Common myeloid progenitor, CD34-positive (primary cell): ENCODE data around the gene ARFGAP2.
A peak's percentile ranks its signal among the peaks of the same experiment; 100 is the strongest.

ENCODE experiments used
- CTCF ChIA-PET: fragments of 350-600 bp; sonication (Branson Sonifier 250); formaldehyde crosslinking; loops from one replicate; lab custom pipeline; 2021; ENCODE audit warnings: antibody characterized with exemption; lab: Charles Lee
- POLR2A ChIA-PET: fragments of 350-600 bp; sonication (Branson Sonifier 250); formaldehyde crosslinking; loops from one replicate; lab custom pipeline; 2021; ENCODE audit warnings: antibody characterized with exemption; lab: Charles Lee
- DNase-seq, 3 donors: peaks; one replicate each; pipeline versions ENCODE4 v3.0.0 to v3.0.0-alpha.2; 2013
- H3K27ac ChIP-seq, 2 experiments: 1 replicate in 1 of 2; 2 replicates in 1 of 2; pipeline ENCODE4 v1.7.0; 2013; ENCODE audit warnings: inconsistent platforms in 2 of 2, low read length in 2 of 2, mild to moderate bottlenecking in 2 of 2, low read depth in 1 of 2, moderate library complexity in 1 of 2; ENCODE audit not compliant: severe bottlenecking in 2 of 2, insufficient read depth in 1 of 2, poor library complexity in 1 of 2
- H3K27me3 ChIP-seq, 5 experiments: replicated peaks in 2 of 5; 1 replicate in 3 of 5; 2 replicates in 2 of 5; pipeline versions ENCODE4 v1.6.1 to v1.7.0; 2013; ENCODE audit warnings: low read length in 4 of 5, mild to moderate bottlenecking in 2 of 5, moderate library complexity in 2 of 5, inconsistent platforms in 1 of 5; ENCODE audit not compliant: insufficient read depth in 5 of 5, control insufficient read depth in 4 of 5
- H3K36me3 ChIP-seq, 4 experiments: 1 replicate in 2 of 4; 2 replicates in 2 of 4; pipeline versions ENCODE4 v1.6.1 to v1.7.0; 2013; ENCODE audit warnings: low read length in 3 of 4, control low read depth in 1 of 4, mild to moderate bottlenecking in 1 of 4; ENCODE audit not compliant: control insufficient read depth in 4 of 4, insufficient read depth in 4 of 4
- H3K4me1 ChIP-seq, 4 experiments: 1 replicate in 3 of 4; 2 replicates in 1 of 4; pipeline versions ENCODE4 v1.6.1 to v1.7.1; 2013; ENCODE audit warnings: low read length in 3 of 4, mild to moderate bottlenecking in 3 of 4, control low read depth in 1 of 4, inconsistent platforms in 1 of 4, moderate library complexity in 1 of 4; ENCODE audit not compliant: control insufficient read depth in 4 of 4, insufficient read depth in 4 of 4; ENCODE audit errors: control extremely low read depth in 1 of 4
- H3K4me3 ChIP-seq, 7 experiments: 1 replicate in 4 of 7; 2 replicates in 3 of 7; pipeline versions ENCODE4 v1.5.1 to v1.7.0; 2013; ENCODE audit warnings: mild to moderate bottlenecking in 7 of 7, low read length in 6 of 7, moderate library complexity in 6 of 7, inconsistent platforms in 2 of 7, low read depth in 2 of 7, control low read depth in 1 of 7; ENCODE audit not compliant: insufficient read depth in 4 of 7, control insufficient read depth in 1 of 7; ENCODE audit errors: extremely low read depth in 1 of 7
- H3K9me3 ChIP-seq, 5 experiments: 1 replicate in 4 of 5; 2 replicates in 1 of 5; pipeline versions ENCODE4 v1.6.1 to v1.7.1; 2013; ENCODE audit warnings: low read length in 4 of 5, mild to moderate bottlenecking in 2 of 5, inconsistent platforms in 1 of 5, low read depth in 1 of 5, moderate library complexity in 1 of 5; ENCODE audit not compliant: control insufficient read depth in 4 of 5, insufficient read depth in 2 of 5; ENCODE audit errors: control extremely low read depth in 1 of 5
- WGBS: methylation state at CpG from one replicate; pipeline ENCODE4 v1.1.5; 2013; ENCODE audit not compliant: insufficient coverage; 5-methylcytosine and 5-hydroxymethylcytosine counted together

Gene ARFGAP2

GRCh38 chr11:47183969-47184368 lies 7.3 kb upstream of the ARFGAP2 start:
- Histone ChIP-seq H3K27me3 (peaks cover 0 to 43% (median 11%) of the 10 kb centered on the region in 5 experiments), H3K4me3 (no peak overlapping the region), H3K4me1 (peaks cover 0 to 27% (median 22%) of the 10 kb centered on the region in 4 experiments), H3K27ac (no peak overlapping the region), H3K36me3 (no peaks in the 10 kb centered on the region), H3K9me3 (no peaks in the 10 kb centered on the region)
- CTCF ChIA-PET, result interaction anchor here (1.1 to 1.5 kb wide), 2 partner anchors 76 to 87 kb away, joined by 3 to 4 read pairs; no protein-coding TSS in a partner anchor
- POLR2A ChIA-PET, result no interaction called here
- 96% methylated on average over 6 of the region's 7 CpGs for WGBS
- no peak for DNase-seq

- Histone ChIP-seq H3K27ac (no peak overlapping the region), H3K9me3 (no peaks in the 10 kb centered on the region), H3K4me3 (no peak overlapping the region), H3K4me1 (peaks cover 0 to 28% (median 23%) of the 10 kb centered on the region in 4 experiments), H3K27me3 (peaks cover 0 to 39% (median 10%) of the 10 kb centered on the region in 5 experiments), H3K36me3 (no peaks in the 10 kb centered on the region)
- 97% methylated on average over 25 of the region's 25 CpGs for WGBS
- POLR2A ChIA-PET, result no interaction called here
- DNase-seq, result no peak
- CTCF ChIA-PET, result interaction anchor here (0.9 to 1.4 kb wide), 2 partner anchors 32 to 53 kb away, joined by 3 read pairs; no protein-coding TSS in a partner anchor
Measured at GRCh38 chr11:47183031-47183856, 6.6 kb upstream of the ARFGAP2 start.

GRCh38 chr11:47182380-47182779 lies 5.7 kb upstream of the ARFGAP2 start:
- DNase-seq, result no peak
- Histone ChIP-seq H3K27me3 (peaks cover 0 to 30% (median 3%) of the 10 kb centered on the region in 5 experiments), H3K36me3 (no peaks in the 10 kb centered on the region), H3K4me3 (no peak overlapping the region), H3K27ac (no peak overlapping the region), H3K9me3 (no peaks in the 10 kb centered on the region), H3K4me1 (peaks cover 0 to 32% (median 29%) of the 10 kb centered on the region in 4 experiments)
- CTCF ChIA-PET, result interaction anchor here (0.9 to 6.2 kb wide), 3 partner anchors 33 to 77 kb away, joined by 3 to 65 read pairs (median 3); partner anchors contain the start of gene NR1H3
- WGBS, result 95% methylated on average over 13 of the region's 17 CpGs
- POLR2A ChIA-PET, result no interaction called here

DNA sequence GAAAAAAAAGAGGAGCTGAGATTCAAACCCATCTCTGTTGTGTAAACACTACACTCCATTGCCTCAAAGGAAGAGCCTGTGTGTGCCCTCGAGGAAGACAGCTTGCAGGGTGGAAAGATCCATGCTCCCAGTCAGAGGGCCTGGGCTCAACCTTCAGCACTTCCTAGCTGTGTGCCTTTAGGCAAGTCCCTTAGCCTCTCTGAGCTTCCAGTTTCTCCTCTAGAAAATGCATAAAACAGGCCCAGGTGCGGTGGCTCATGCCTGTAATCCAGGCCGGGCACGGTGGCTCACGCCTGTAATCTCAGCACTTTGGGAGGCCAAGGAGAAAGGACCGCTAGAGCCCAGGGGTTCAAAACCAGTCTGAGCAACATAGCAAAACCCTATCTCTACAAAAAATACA lies 4.6 kb upstream of the ARFGAP2 start:
- Histone ChIP-seq H3K27me3 (peaks cover 0 to 20% (median 0%) of the 10 kb centered on the region in 5 experiments), H3K4me1 (peaks cover 0 to 24% (median 23%) of the 10 kb centered on the region in 4 experiments), H3K4me3 (no peak overlapping the region), H3K9me3 (no peaks in the 10 kb centered on the region), H3K27ac (no peak overlapping the region), H3K36me3 (no peaks in the 10 kb centered on the region)
- POLR2A ChIA-PET, result no interaction called here
- 95% methylated on average over 5 of the region's 6 CpGs for WGBS
- CTCF ChIA-PET, result interaction anchor here (0.8 to 6.2 kb wide), 5 partner anchors 33 to 273 kb away, joined by 3 to 65 read pairs (median 4); partner anchors contain the start of genes DDB2 and NR1H3
- no peak for DNase-seq

DNA sequence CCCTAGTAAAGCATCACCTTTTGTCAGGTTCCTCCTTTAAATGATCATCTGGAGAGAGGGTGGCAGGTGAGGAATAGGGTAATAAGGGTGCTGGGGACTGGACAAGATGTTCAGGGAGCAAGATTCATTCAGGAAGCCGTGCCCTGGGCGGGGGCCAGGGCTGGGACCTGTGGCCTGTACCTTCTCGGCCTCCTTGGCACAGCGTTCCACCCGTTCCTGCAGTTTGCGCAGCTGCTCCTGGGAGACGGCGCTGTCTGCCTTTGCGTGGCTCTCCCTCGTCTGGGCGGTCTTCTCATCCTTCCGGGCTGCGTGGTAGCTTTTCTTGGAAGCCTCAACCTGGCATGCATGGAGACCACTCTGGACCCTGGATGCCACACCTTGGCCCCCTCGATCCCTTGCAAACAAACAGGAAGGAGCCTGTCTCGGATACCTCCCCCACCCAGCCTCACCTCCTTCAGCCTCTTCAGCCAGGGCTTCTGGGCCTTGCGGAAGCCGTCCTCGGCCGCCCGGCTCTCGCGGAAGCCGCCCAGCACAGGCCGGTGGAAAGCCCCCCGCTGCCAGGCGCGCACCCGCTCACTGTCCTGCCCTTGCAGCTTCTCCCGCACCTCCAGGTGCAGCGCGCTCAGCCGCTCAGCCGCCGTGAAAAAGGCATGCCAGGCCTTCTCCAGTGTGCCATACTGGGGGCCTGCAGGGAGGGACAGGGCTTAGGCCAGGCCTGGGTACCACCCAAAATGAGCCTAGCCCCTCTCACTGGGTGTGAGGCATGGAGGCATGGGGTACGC lies 3.5 kb upstream of the ARFGAP2 start:
- POLR2A ChIA-PET, result interaction anchor here (1.0 kb wide), 1 partner anchor 80 kb away, joined by 3 read pairs; no protein-coding TSS in a partner anchor
- H3K36me3 ChIP-seq, result peaks cover 0 to 7% (median 0%) of the 10 kb centered on the region in 4 experiments
- WGBS, result 95% methylated on average over 34 of the region's 35 CpGs

GRCh38 chr11:47179655-47179991 lies 2.9 kb upstream of the ARFGAP2 start:
- peaks cover 0 to 5% (median 0%) of the 10 kb centered on the region in 5 experiments for H3K27me3 ChIP-seq
- H3K36me3 ChIP-seq, result peaks cover 0 to 13% (median 5%) of the 10 kb centered on the region in 4 experiments
- H3K9me3 ChIP-seq, result no peaks in the 10 kb centered on the region
- DNase-seq, result peak; percentile 66 to 82 (median 77)
- no peak overlapping the region for H3K27ac ChIP-seq
- no peak overlapping the region for H3K4me3 ChIP-seq
- ChIA-PET CTCF (interaction anchor here (0.9 to 6.2 kb wide), 13 partner anchors 8 to 230 kb away, joined by 3 to 65 read pairs (median 6); partner anchors contain the start of genes NR1H3 and PACSIN3), POLR2A (interaction anchor here (1.0 kb wide), 1 partner anchor 80 kb away, joined by 3 read pairs; no protein-coding TSS in a partner anchor)
- WGBS, result 100% methylated on average over 1 of the region's 1 CpG
- H3K4me1 ChIP-seq, result peaks cover 2 to 29% (median 27%) of the 10 kb centered on the region in 4 experiments

More for the DNA sequence above, 3.5 kb upstream of the ARFGAP2 start:
- CTCF ChIA-PET, result interaction anchor here (0.5 to 6.2 kb wide), 16 partner anchors 7 to 274 kb away, joined by 3 to 65 read pairs (median 4); partner anchors contain the start of genes NR1H3 and PACSIN3
- no peak for DNase-seq
- H3K9me3 ChIP-seq, result no peaks in the 10 kb centered on the region
- H3K4me1 ChIP-seq, result peaks cover 2 to 26% (median 24%) of the 10 kb centered on the region in 4 experiments
- no peak overlapping the region for H3K4me3 ChIP-seq
- peaks cover 0 to 10% (median 0%) of the 10 kb centered on the region in 5 experiments for H3K27me3 ChIP-seq
- no peak overlapping the region for H3K27ac ChIP-seq
